ENCODE data around the gene HYCC2.

GRCh38 chr2:201109186-201109585, 37.7 kb upstream of the HYCC2 start:
- TF ChIP-seq CTCF (IDR thresholded peaks at IDR 0.05 in 8 of 11, conservative IDR thresholded peaks at IDR 0.05 in 3 of 11) (no peak), POLR2A (IDR thresholded peaks at IDR 0.05) (no peak), POLR2AphosphoS5 (IDR thresholded peaks at IDR 0.05) (no peak)

All from spleen (tissue), 7 donors.